ENCODE results near the gene COTL1.

The COTL1 gene

GRCh38 chr16:84589975-84590719 is 27.7 kb downstream of the COTL1 start:
- no peak for DNase-seq (ENCODE audit: low read depth)
- no peak overlapping the region for H3K4me3 ChIP-seq (ENCODE audit: low read depth, low read length)
- TF ChIP-seq, protein P1, sequence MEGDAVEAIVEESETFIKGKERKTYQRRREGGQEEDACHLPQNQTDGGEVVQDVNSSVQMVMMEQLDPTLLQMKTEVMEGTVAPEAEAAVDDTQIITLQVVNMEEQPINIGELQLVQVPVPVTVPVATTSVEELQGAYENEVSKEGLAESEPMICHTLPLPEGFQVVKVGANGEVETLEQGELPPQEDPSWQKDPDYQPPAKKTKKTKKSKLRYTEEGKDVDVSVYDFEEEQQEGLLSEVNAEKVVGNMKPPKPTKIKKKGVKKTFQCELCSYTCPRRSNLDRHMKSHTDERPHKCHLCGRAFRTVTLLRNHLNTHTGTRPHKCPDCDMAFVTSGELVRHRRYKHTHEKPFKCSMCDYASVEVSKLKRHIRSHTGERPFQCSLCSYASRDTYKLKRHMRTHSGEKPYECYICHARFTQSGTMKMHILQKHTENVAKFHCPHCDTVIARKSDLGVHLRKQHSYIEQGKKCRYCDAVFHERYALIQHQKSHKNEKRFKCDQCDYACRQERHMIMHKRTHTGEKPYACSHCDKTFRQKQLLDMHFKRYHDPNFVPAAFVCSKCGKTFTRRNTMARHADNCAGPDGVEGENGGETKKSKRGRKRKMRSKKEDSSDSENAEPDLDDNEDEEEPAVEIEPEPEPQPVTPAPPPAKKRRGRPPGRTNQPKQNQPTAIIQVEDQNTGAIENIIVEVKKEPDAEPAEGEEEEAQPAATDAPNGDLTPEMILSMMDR (conservative IDR thresholded peaks at IDR 0.05; ENCODE audit: low read depth, low read length) = no peak

GRCh38 chr16:84588991-84589390 is 28.9 kb downstream of the COTL1 start:
- DNase-seq (ENCODE audit: low read depth) = no peak
- TF ChIP-seq, protein P1 (conservative IDR thresholded peaks at IDR 0.05; ENCODE audit: low read depth, low read length) = no peak
- no peak overlapping the region for H3K4me3 ChIP-seq (ENCODE audit: low read depth, low read length)

DNA sequence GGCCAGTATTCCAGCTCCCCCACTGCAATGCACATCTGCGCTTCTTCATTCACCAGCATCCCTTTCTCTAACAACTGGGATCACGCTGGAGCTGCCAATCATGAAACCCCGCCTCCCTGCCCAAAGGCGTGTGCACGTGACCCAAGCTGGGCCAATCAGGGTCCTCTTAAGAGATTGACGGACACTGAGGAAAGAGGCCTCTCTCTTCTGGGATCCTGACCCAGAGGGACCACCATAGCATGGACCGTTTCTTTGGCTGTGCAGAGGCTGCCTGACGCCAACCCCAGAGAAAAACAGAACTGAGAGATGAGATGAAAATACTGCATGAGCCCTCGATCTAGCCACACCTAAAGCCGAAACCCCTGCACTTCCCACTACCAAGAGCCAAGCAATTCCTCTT is 32.0 kb downstream of the COTL1 start:
- no peak overlapping the region for H3K4me3 ChIP-seq (ENCODE audit: low read depth, low read length)
- DNase-seq (ENCODE audit: low read depth) = peak; percentile 15
- TF ChIP-seq, protein P1 (conservative IDR thresholded peaks at IDR 0.05; ENCODE audit: low read depth, low read length) = no peak

GRCh38 chr16:84585467-84585866 is 32.4 kb downstream of the COTL1 start:
- DNase-seq (ENCODE audit: low read depth) = no peak
- H3K4me3 ChIP-seq (ENCODE audit: low read depth, low read length) = no peak overlapping the region
- TF ChIP-seq, protein P1 (conservative IDR thresholded peaks at IDR 0.05; ENCODE audit: low read depth, low read length) = no peak

DNA sequence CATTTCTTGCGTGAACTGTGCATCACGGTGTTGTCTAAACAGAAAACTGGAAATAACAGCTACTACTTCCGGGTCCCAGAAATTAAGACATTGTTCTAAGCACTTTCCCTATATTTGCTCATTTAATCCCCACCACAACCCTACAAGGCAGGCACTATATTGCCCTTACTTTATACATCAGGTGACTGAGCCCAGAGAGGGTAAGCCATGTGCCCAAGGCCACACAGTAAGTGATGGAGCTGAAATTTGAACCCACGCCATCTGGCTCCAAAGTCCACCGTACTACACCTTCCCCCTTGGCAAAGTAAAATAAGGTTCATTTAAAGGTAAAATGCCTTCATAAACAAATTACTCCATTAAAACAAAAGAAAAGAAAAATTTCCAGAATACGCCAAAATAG is 33.2 kb downstream of the COTL1 start:
- no peak for DNase-seq (ENCODE audit: low read depth)
- H3K4me3 ChIP-seq (ENCODE audit: low read depth, low read length) = no peak overlapping the region
- TF ChIP-seq, protein P1 (conservative IDR thresholded peaks at IDR 0.05; ENCODE audit: low read depth, low read length) = no peak

- H3K4me3 ChIP-seq (ENCODE audit: low read depth, low read length) = no peak overlapping the region
- TF ChIP-seq, protein P1 (conservative IDR thresholded peaks at IDR 0.05; ENCODE audit: low read depth, low read length) = no peak
- DNase-seq (ENCODE audit: low read depth) = no peak
These were observed 33.9 kb downstream of the COTL1 start for GRCh38 chr16:84583995-84584394.

GRCh38 chr16:84582958-84583516 is 34.8 kb downstream of the COTL1 start:
- H3K4me3 ChIP-seq (ENCODE audit: low read depth, low read length) = no peak overlapping the region
- TF ChIP-seq, protein P1 (conservative IDR thresholded peaks at IDR 0.05; ENCODE audit: low read depth, low read length) = no peak
- peak; percentile 79 for DNase-seq (ENCODE audit: low read depth)
